Caco-2 (cell line): ENCODE results near the gene LRPAP1. TPM values are rescaled to one million over a fixed set of nuclear protein-coding genes. Genes with fewer than 3 reads are reported as not detected.
"Not testable (repeated sequence)": the region's sequence is repeated elsewhere in the genome, so short reads cannot be mapped to it uniquely, and the experiment has no call there.

Experiments
- Bru-seq: library from RNA; stranded (reverse); fragments of 400-500 nt; gene quantifications from one replicate; lab custom pipeline; 2021; lab: Mats Ljungman, UMichigan
- BruChase-seq, 2 experiments: library from RNA; stranded (reverse); fragments of 400-500 nt; gene quantifications; one replicate each; lab custom pipeline; 2021; lab: Mats Ljungman, UMichigan
- BruUV-seq: library from RNA; stranded (reverse); fragments of 400-500 nt; replicated peaks from 2 replicates; lab custom pipeline; 2021; lab: Mats Ljungman, UMichigan
- CTCF ChIA-PET: fragments of 300-600 bp; sonication (Branson Sonifier 250); formaldehyde crosslinking; loops from one replicate; lab custom pipeline; 2022; ENCODE audit warnings: antibody characterized with exemption; lab: Charles Lee
- POLR2A ChIA-PET: fragments of 300-600 bp; sonication (Branson Sonifier 250); formaldehyde crosslinking; loops from one replicate; lab custom pipeline; 2022; ENCODE audit warnings: antibody characterized with exemption; lab: Charles Lee
- DNase-seq, 2 experiments: peaks; one replicate each; pipeline versions ENCODE4 v3.0.0 to v3.0.0-alpha.2; 2020 to 2022
- H3K27me3 ChIP-seq: replicated peaks from 2 replicates; pipeline ENCODE4 v1.6.0; 2011; ENCODE audit warnings: low read length; ENCODE audit not compliant: control insufficient read depth, insufficient read depth
- H3K36me3 ChIP-seq: 2 replicates; pipeline ENCODE4 v1.5.1; 2011; ENCODE audit warnings: low read length; ENCODE audit not compliant: control insufficient read depth, insufficient read depth
- H3K4me1 ChIP-seq: fragments of 250-450 bp; sonication (Bioruptor Pico); 2 replicates; pipeline ENCODE4 v1.5.1; 2020; ENCODE audit warnings: mild to moderate bottlenecking
- H3K4me3 ChIP-seq: 2 replicates; pipeline ENCODE4 v1.5.1; 2011; ENCODE audit warnings: low read depth, mild to moderate bottlenecking, control low read depth, low read length
- H3K9me3 ChIP-seq: fragments of 250-450 bp; sonication (Bioruptor Pico); 2 replicates; pipeline ENCODE4 v1.5.1; 2020; ENCODE audit warnings: mild to moderate bottlenecking, moderate library complexity
- H3K27ac Mint-ChIP-seq: one replicate; pipeline ENCODE4 v1.8.0; 2022; ENCODE audit warnings: mixed read lengths; ENCODE audit not compliant: unreplicated experiment
- H3K27me3 Mint-ChIP-seq: one replicate; pipeline ENCODE4 v1.8.0; 2022; ENCODE audit warnings: mixed read lengths; ENCODE audit not compliant: insufficient read depth, unreplicated experiment
- H3K36me3 Mint-ChIP-seq: one replicate; pipeline ENCODE4 v1.8.0; 2022; ENCODE audit warnings: mild to moderate bottlenecking, mixed read lengths; ENCODE audit not compliant: insufficient read depth, unreplicated experiment
- H3K4me1 Mint-ChIP-seq: one replicate; pipeline ENCODE4 v1.8.0; 2022; ENCODE audit warnings: low read depth, mixed read lengths; ENCODE audit not compliant: unreplicated experiment
- H3K4me3 Mint-ChIP-seq: one replicate; pipeline ENCODE4 v1.8.0; 2022; ENCODE audit warnings: mild to moderate bottlenecking, moderate library complexity, mixed read lengths; ENCODE audit not compliant: unreplicated experiment
- H3K9me3 Mint-ChIP-seq: one replicate; pipeline ENCODE4 v1.8.0; 2022; ENCODE audit warnings: mixed read lengths; ENCODE audit not compliant: unreplicated experiment
- CTCF ChIP-seq, 2 experiments: fragments of 200-600 bp in 1 of 2; IDR thresholded peaks; 1 replicate in 1 of 2; 2 replicates in 1 of 2; pipeline versions ENCODE4 v1.5.1 to v1.8.0; 2011 to 2022; ENCODE audit warnings: antibody characterized with exemption in 1 of 2, control low read depth in 1 of 2, inconsistent platforms in 1 of 2, low read depth in 1 of 2, low read length in 1 of 2, mild to moderate bottlenecking in 1 of 2, moderate library complexity in 1 of 2; ENCODE audit not compliant: insufficient read depth in 1 of 2, severe bottlenecking in 1 of 2, unreplicated experiment in 1 of 2
- intact Hi-C: fragments of 100-400 bp; cut with micrococcal nuclease; formaldehyde crosslinking; loops from one replicate; pipeline ENCODE4 v1.10.0; 2022; ENCODE audit not compliant: unreplicated experiment
- long read RNA-seq: library from polyadenylated mRNA; stranded (forward); transcript quantifications from one replicate; pipeline ENCODE4 v2.0.0, GENCODE V29; 2022
- total RNA-seq: library from RNA; stranded (reverse); gene quantifications from 2 replicates; pipeline ENCODE4 v1.2.3, GENCODE V29; 2022

Gene LRPAP1
- total RNA-seq: 211 and 224 TPM in 2 replicates
- Bru-seq, nascent RNA: percentile 71 among the genes with signal in this experiment
- BruChase-seq, experiment 1, labeled RNA remaining after a 2-hour chase: percentile 80 among the genes with signal in this experiment
- BruChase-seq, experiment 2, labeled RNA remaining after a 6-hour chase: percentile 88 among the genes with signal in this experiment
- long read RNA-seq, full-length matches to known transcripts: 684 of 746 reads
- long read RNA-seq, partial matches to known transcripts: 54 of 746 reads
- long read RNA-seq, other reads (novel, unspliced or antisense): 8 of 746 reads

GRCh38 chr4:3531879-3532750 is at the start of gene LRPAP1:
Gene LRPAP1 (minus strand): TSS chr4:3532422. CDS start chr4:3532412, 10 bp downstream.
- Histone ChIP-seq H3K36me3 (peaks cover 4% of the 10 kb centered on the region), H3K4me3 (peak within 1 kb of the TSS; percentile 95), H3K4me1 (peaks cover 14% of the 10 kb centered on the region), H3K9me3 (no peaks in the 10 kb centered on the region), H3K27me3 (no peaks in the 10 kb centered on the region)
- peak; percentile 84 to 91 for DNase-seq
- CTCF ChIA-PET: no interaction called here
- POLR2A ChIA-PET: no interaction called here
- peaks cover 45% of the 10 kb centered on the region for H3K36me3 Mint-ChIP-seq
- H3K4me3 Mint-ChIP-seq: peak within 1 kb of the TSS; percentile 88
- TF ChIP-seq CTCF (IDR thresholded peaks at IDR 0.05; ENCODE audit: insufficient read depth in 1 of 2, low read depth in 1 of 2, low read length in 1 of 2, severe bottlenecking in 1 of 2, unreplicated experiment in 1 of 2): no peak
- H3K9me3 Mint-ChIP-seq: peaks cover 10% of the 10 kb centered on the region
- peaks cover 4% of the 10 kb centered on the region for H3K27me3 Mint-ChIP-seq
- no TSS peak for BruUV-seq
- intact Hi-C loops: no loop called here
- H3K27ac Mint-ChIP-seq: peak within 1 kb of the TSS; percentile 97
- peaks cover 7% of the 10 kb centered on the region for H3K4me1 Mint-ChIP-seq

- H3K9me3 Mint-ChIP-seq, H3K4me1 ChIP-seq, DNase-seq, intact Hi-C loops, CTCF ChIA-PET, H3K4me3 Mint-ChIP-seq, H3K4me3 ChIP-seq, H3K4me1 Mint-ChIP-seq, POLR2A ChIA-PET, H3K27me3 ChIP-seq, H3K9me3 ChIP-seq, H3K36me3 Mint-ChIP-seq, H3K27ac Mint-ChIP-seq, BruUV-seq, H3K36me3 ChIP-seq: not testable (repeated sequence)
- peaks cover 13% of the 10 kb centered on the region for H3K27me3 Mint-ChIP-seq
These were observed 49.3 kb upstream of the LRPAP1 start for GRCh38 chr4:3581334-3582090.

- not testable (repeated sequence) for H3K4me3 Mint-ChIP-seq
These were observed 48.6 kb upstream of the LRPAP1 start for GRCh38 chr4:3580859-3581258.

GRCh38 chr4:3578527-3579144 is 46.4 kb upstream of the LRPAP1 start:
- DNase-seq, H3K27ac Mint-ChIP-seq, H3K4me3 ChIP-seq, H3K4me3 Mint-ChIP-seq, intact Hi-C loops, H3K4me1 Mint-ChIP-seq, H3K4me1 ChIP-seq, CTCF ChIA-PET, H3K36me3 ChIP-seq, H3K9me3 Mint-ChIP-seq, H3K9me3 ChIP-seq, H3K36me3 Mint-ChIP-seq, H3K27me3 ChIP-seq, BruUV-seq, POLR2A ChIA-PET: not testable (repeated sequence)
- peaks cover 13% of the 10 kb centered on the region for H3K27me3 Mint-ChIP-seq

More at GRCh38 chr4:3580859-3581258, 48.6 kb upstream of the LRPAP1 start:
- CTCF ChIA-PET, H3K36me3 ChIP-seq, H3K4me3 ChIP-seq, H3K27ac Mint-ChIP-seq, intact Hi-C loops, H3K27me3 ChIP-seq, H3K36me3 Mint-ChIP-seq, H3K4me1 ChIP-seq, H3K4me1 Mint-ChIP-seq, BruUV-seq, DNase-seq, H3K9me3 Mint-ChIP-seq, H3K9me3 ChIP-seq, POLR2A ChIA-PET: not testable (repeated sequence)
- H3K27me3 Mint-ChIP-seq: peaks cover 13% of the 10 kb centered on the region

GRCh38 chr4:3578052-3578451 is 45.8 kb upstream of the LRPAP1 start:
- H3K36me3 Mint-ChIP-seq, H3K27ac Mint-ChIP-seq, H3K4me3 ChIP-seq, H3K36me3 ChIP-seq, H3K9me3 ChIP-seq, POLR2A ChIA-PET, CTCF ChIA-PET, H3K4me3 Mint-ChIP-seq, intact Hi-C loops, H3K9me3 Mint-ChIP-seq, H3K4me1 ChIP-seq, BruUV-seq, DNase-seq, H3K4me1 Mint-ChIP-seq, H3K27me3 ChIP-seq: not testable (repeated sequence)
- peaks cover 13% of the 10 kb centered on the region for H3K27me3 Mint-ChIP-seq
